Glutamatergic neuron (in vitro differentiated cells): Measurements from ENCODE around the gene ANGPTL7. TPM values are rescaled to one million over a fixed set of nuclear protein-coding genes. Genes with fewer than 3 reads are reported as not detected.
"Not testable (repeated sequence)": the region's sequence is repeated elsewhere in the genome, so short reads cannot be mapped to it uniquely, and the experiment has no call there.

Source experiments
- DNase-seq: peaks from one replicate; pipeline ENCODE4 v3.0.0; 2022
- H3K27ac Mint-ChIP-seq: one replicate; pipeline ENCODE4 v1.8.0; 2020; ENCODE audit warnings: mild to moderate bottlenecking, mixed read lengths, inconsistent platforms; ENCODE audit not compliant: unreplicated experiment
- H3K27me3 Mint-ChIP-seq: one replicate; pipeline ENCODE4 v1.8.0; 2020; ENCODE audit warnings: mild to moderate bottlenecking, moderate library complexity, mixed read lengths, inconsistent platforms; ENCODE audit not compliant: unreplicated experiment
- H3K36me3 Mint-ChIP-seq: one replicate; pipeline ENCODE4 v1.8.0; 2020; ENCODE audit warnings: mild to moderate bottlenecking, mixed read lengths, inconsistent platforms; ENCODE audit not compliant: unreplicated experiment
- H3K4me1 Mint-ChIP-seq: one replicate; pipeline ENCODE4 v1.8.0; 2020; ENCODE audit warnings: mild to moderate bottlenecking, low read depth, mixed read lengths, inconsistent platforms; ENCODE audit not compliant: unreplicated experiment
- H3K4me3 Mint-ChIP-seq: one replicate; pipeline ENCODE4 v1.8.0; 2020; ENCODE audit warnings: mild to moderate bottlenecking, mixed read lengths, inconsistent platforms; ENCODE audit not compliant: unreplicated experiment
- H3K9me3 Mint-ChIP-seq: one replicate; pipeline ENCODE4 v1.8.0; 2020; ENCODE audit warnings: mild to moderate bottlenecking, moderate library complexity, mixed read lengths, inconsistent platforms; ENCODE audit not compliant: unreplicated experiment
- CTCF ChIP-seq: fragments of 200-600 bp; sonication (generic); IDR thresholded peaks from one replicate; pipeline ENCODE4 v1.5.0; 2021; ENCODE audit not compliant: partially characterized antibody, unreplicated experiment
- total RNA-seq: library from RNA; stranded (reverse); fragmentation: NEBNext Ultra II Directional; extraction: Animal tissue kit (Norgen Biotek cat#: 25700); gene quantifications from one replicate; pipeline ENCODE4 v1.2.1, GENCODE V29; 2021; ENCODE audit not compliant: unreplicated experiment

The ANGPTL7 gene
- total RNA-seq, 1 donor from 2014 or later, result not detected

GRCh38 chr1:11157394-11157793 lies 31.8 kb upstream of the ANGPTL7 start:
- no peak for DNase-seq
- Mint-ChIP-seq H3K36me3 (no peaks in the 10 kb centered on the region), H3K4me3 (no peak overlapping the region), H3K27me3 (peaks cover 1% of the 10 kb centered on the region), H3K9me3 (peaks cover 2% of the 10 kb centered on the region), H3K4me1 (peaks cover 20% of the 10 kb centered on the region), H3K27ac (peak overlapping the region; percentile 83)
- no peak for TF ChIP-seq CTCF

DNA sequence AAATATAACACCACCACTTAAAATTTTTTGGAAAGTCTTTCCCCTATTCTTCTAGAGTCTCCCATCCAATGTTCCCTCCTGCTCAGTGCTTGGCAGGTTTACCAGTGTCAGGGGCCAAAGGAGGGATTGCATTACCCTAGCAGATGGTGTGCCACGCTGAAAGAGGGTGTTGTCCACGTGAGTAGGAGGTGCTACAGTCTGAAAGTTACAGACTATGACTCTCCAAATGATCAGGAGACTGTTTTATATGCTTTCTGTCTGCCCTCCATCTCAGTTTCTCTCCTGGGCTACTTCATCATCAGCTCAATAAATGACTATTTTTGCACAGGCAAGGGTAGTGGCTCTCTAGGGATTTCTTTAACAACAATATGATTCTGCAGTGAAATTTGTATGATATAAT lies 31.3 kb upstream of the ANGPTL7 start:
- no peak for TF ChIP-seq CTCF
- Mint-ChIP-seq H3K9me3 (peaks cover 2% of the 10 kb centered on the region), H3K4me3 (no peak overlapping the region), H3K36me3 (no peaks in the 10 kb centered on the region), H3K27me3 (peaks cover 1% of the 10 kb centered on the region), H3K27ac (peak overlapping the region; percentile 83), H3K4me1 (peaks cover 20% of the 10 kb centered on the region)
- no peak for DNase-seq

DNA sequence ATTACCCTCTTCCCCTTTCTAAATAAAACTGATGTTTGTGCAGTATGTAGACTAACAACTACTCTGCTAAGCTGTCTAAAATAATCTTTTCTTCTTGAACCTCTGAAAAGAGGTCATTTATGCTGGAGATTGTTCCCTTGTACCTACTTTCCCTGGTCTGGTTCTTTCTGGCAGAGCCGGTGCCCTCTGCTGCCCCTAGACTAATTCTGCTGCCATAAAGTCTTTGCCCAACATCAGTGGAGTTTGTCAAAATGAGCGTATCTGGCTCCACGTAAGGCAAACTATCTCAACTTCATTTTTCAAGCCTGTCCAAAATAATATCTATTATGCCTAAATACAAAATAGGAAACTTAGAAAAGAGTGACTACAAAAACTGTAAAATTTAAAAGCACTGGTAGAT lies 30.9 kb upstream of the ANGPTL7 start:
- Mint-ChIP-seq H3K27me3 (peaks cover 1% of the 10 kb centered on the region), H3K4me3 (peak overlapping the region; percentile 59), H3K36me3 (no peaks in the 10 kb centered on the region), H3K27ac (peak overlapping the region; percentile 83), H3K4me1 (peaks cover 20% of the 10 kb centered on the region), H3K9me3 (peaks cover 2% of the 10 kb centered on the region)
- no peak for DNase-seq
- no peak for TF ChIP-seq CTCF

DNA sequence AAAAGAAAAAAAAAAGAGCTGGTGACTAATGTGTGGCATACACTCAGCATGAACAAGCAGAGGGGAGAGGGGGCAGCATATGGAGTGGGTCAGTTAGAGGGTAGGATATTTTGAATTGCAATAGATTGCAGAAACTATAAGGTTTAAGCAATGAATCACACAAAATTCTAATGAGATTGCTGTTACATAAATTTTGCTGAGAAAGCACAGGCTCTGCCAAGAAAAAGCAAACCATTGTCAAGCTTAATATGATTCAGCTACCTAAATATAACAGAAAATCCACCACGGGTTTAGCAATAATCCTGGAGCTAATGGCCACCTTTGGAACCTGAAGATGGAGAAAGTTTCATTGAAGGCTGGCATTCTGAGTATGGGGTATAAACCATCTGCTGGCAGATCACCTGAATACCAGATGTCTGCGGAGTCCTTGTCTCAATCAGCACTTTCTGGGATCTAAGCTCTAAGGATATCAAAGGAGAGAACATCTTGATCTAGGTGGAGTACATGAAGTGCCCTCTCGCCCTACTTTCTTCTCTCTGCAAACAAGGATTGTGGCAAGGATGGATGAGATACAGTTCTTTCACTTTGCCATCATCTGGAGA lies 30.3 kb upstream of the ANGPTL7 start:
- Mint-ChIP-seq H3K36me3 (no peaks in the 10 kb centered on the region), H3K27ac (peak overlapping the region; percentile 83)

GRCh38 chr1:11162752-11163151 lies 26.4 kb upstream of the ANGPTL7 start:
- H3K27me3 Mint-ChIP-seq, H3K36me3 Mint-ChIP-seq, H3K27ac Mint-ChIP-seq, H3K9me3 Mint-ChIP-seq, DNase-seq, H3K4me3 Mint-ChIP-seq: not testable (repeated sequence)
- peaks cover 14% of the 10 kb centered on the region for H3K4me1 Mint-ChIP-seq

More for the DNA sequence above, 30.3 kb upstream of the ANGPTL7 start:
- DNase-seq, result no peak
- Mint-ChIP-seq H3K4me3 (no peak overlapping the region), H3K27me3 (peaks cover 1% of the 10 kb centered on the region), H3K4me1 (peaks cover 20% of the 10 kb centered on the region), H3K9me3 (peaks cover 2% of the 10 kb centered on the region)
- no peak for TF ChIP-seq CTCF

DNA sequence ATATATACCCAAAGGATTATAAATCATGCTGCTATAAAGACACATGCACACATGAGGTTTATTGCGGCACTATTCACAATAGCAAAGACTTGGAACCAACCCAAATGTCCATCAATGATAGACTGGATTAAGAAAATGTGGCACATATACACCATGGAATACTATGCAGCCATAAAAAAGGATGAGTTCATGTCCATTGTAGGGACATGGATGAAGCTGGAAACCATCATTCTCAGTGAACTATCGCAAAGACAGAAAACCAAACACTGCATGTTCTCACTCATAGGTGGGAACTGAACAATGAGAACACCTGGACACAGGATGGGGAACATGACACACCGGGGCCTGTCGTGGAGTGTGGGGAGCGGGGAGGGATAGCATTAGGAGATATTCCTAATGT lies 22.4 kb upstream of the ANGPTL7 start:
- not testable (repeated sequence) for H3K36me3 Mint-ChIP-seq, DNase-seq, H3K9me3 Mint-ChIP-seq, H3K4me1 Mint-ChIP-seq, H3K27me3 Mint-ChIP-seq, H3K4me3 Mint-ChIP-seq, H3K27ac Mint-ChIP-seq
